NCI-H1105 treated with DMSO at 0.1 percent for 48 hours (cell line): ENCODE data around the gene GLT6D1.
"Not testable (repeated sequence)": the region's sequence is repeated elsewhere in the genome, so short reads cannot be mapped to it uniquely, and the experiment has no call there.

ENCODE experiments used
- DNase-seq: peaks from one replicate; lab custom pipeline; 2025; lab: John Stamatoyannopoulos, UW

The GLT6D1 gene

GRCh38 chr9:135664801-135665794, 25.8 kb upstream of the GLT6D1 start:
- no peak for DNase-seq

DNA sequence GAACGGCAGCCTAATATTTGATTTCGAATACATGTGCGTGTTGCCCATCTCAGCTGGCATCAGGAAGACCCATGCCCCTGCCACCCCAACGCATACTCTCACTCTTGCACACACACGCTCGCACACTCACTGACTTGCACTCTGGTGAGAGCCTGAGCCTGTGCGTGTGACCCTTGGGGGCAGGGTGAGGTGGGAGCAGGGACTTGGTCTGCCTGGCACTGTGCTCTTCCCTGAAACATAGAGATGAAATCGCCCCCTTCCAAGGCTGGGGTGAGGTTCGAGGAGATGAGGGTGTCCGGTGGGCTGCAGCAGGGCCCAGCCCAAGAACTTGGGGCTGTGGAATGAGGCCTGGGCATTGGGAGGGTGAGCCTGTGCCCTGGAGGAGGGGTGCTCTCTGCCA, 24.9 kb upstream of the GLT6D1 start:
- DNase-seq: no peak

GRCh38 chr9:135663857-135664256, 24.5 kb upstream of the GLT6D1 start:
- DNase-seq: no peak

DNA sequence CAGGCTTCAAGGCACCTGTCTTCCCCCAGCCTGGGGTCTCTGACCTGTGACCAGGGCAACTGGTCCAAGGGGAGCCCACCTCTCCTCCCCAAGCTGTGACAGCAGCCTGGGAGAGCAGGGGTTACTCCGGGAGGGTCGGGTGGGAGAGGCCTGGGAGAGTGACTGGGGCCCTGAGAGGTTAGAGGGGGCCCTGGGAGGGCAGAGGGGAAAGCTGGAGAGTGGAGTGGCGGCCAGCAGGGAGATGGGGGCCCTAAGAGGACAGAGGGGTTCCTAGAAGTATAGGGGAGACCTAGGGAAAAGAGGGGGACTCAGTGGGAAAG, 24.1 kb upstream of the GLT6D1 start:
- no peak for DNase-seq

DNA sequence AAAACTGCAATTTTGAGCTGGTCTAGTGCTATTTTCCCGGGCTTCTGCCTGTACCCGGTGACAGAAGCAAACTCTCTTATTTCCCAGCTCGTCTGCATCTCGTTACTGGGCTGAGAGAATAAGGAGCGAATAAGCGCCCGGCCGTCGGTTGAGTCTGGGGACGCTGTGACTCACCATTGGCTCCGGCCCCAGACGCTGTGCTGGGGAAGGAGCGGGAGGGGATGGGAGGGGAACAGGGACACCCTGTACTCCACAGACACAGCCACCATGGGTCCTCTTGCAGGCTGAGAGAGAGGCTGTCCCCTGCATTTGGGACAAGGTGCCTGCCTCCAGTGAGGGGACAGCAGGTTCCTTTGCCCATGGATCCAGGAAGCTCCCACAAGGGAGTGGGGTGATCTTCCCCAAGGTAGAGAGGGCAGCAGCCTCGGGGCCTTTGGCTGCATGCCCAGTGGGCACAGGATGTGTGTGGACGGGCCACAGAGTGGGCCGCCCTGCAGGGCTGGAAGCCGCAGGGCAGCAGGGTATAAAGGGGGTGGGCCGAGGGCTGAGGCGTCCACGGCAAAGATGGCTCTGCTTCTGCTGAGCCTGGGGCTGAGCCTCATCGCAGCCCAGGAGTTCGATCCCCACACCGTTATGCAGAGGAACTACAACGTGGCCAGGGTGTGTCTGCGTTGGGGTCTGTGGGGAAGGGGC, 23.6 kb upstream of the GLT6D1 start, which contains the start of gene LCN9:
Gene LCN9 (plus strand): TSS at position 552 of the 693 bp plus-strand sequence. CDS start 13 bp downstream, at position 565.
- DNase-seq: no peak

DNA sequence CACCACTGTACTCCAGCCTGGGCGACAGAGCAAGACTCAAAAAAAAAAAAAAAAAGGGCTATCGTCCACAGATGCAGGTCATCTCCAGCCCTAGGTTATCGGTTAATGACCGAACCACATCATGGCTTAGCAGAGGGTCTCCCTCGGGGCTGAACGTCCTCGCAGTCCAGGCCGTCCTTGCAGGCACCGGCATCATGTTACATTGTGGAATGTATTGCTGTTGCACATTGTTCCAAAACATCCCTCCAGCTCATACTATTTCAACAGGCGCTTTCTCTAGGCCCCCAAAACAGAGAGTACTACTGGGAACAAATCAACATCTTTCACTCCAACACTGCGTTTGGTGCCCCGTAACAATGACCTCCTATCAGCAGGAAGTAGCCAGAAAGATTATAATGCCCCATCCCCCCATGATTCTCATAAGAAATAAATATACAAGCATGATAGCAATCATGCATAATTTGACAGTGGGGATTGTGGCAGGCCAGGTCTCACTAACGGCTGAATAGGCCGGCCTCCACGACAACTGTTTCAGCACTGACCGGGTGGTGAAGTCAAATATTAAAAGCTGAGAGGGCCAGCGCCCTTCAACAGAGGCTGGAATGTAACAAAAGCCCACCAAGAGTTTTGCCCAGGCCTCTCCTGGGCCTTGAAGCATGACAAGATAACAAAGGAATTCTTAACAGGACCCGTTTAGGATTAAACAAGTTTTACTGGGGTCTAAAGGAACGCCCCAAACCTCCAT, 22.6 kb upstream of the GLT6D1 start:
- no peak for DNase-seq

DNA sequence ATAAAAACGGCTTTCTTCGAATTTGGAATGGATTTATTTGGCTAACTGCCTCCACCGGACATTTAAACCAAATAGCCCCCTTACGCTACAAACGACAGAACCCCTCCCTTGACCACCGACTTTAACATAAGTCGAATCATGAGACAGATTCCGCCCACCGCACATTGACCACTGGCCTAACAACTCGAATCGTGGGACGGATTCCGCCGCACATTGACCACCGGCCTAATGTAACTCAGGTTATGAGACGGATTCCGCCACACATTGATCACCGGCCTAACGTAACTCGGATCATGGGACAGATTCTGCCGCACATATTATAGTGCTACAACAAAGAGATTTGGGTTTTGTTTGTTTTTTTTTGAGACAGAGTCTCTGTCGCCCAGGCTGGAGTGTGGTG, 21.1 kb upstream of the GLT6D1 start:
- no peak for DNase-seq

- no peak for DNase-seq
These were observed 19.9 kb upstream of the GLT6D1 start for GRCh38 chr9:135659252-135659651.

- no peak for DNase-seq
These were observed 18.1 kb upstream of the GLT6D1 start for GRCh38 chr9:135657416-135657815.

GRCh38 chr9:135655317-135655716, 16.0 kb upstream of the GLT6D1 start:
- DNase-seq: no peak

DNA sequence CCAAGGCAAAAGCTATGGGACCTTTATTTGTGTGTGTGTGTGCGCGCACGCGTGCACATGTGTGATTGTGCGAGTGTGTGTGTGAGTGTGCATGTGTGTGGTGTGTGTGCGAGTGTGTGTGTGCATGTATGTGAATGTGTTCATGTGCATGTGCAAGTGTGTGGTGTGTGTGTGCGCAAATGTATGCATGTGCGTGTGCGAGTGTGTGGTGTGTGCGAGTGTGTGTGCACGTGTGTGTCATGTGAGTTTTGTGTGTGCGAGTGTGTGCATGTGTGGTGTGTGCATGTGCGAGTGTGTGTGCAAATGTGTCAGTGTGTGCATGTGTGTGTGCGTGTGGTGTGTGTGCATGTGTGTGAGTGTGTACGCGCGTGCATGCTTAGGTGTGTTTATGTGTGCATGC, 11.1 kb upstream of the GLT6D1 start:
- no peak for DNase-seq

DNA sequence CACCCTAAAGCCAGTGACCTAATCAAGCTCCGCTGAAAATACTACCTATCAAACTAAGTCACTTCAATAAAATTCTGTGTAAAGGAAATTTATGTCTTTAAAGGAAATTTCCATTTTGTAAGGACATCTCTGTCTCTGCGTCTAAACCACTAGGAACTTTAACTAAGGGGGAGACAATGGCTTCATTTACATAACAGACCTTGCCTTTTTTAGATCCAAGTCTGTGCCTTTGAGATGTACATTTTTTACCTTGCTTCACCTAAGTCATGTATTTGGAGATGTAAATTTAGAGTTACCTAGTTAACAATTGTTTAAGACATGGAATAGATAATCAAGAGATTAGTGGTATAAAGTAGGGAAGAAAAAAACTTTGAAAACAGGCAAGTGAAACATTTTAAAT, 10.2 kb upstream of the GLT6D1 start:
- no peak for DNase-seq

- DNase-seq: no peak
These were observed 9.4 kb upstream of the GLT6D1 start for GRCh38 chr9:135648494-135649410.

DNA sequence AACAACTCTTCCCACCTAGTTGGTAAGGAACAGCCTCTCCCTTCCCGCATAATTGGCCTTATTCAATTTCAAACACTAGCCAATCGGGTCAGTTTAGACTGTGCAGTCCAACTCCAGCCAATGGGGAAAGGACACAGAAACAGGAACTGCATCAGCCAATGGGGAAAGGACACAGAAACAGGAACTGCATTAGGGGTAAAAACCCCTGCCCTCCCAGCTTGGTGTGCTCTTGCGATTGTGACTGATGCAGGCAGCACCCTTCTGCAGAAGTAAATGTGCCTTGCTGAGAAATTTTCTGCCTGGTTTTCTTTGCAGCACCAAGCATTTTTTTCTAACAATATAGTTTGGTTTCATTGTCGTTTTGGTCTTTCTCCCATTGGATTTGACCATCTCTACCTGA, 8.5 kb upstream of the GLT6D1 start:
- DNase-seq: no peak

GRCh38 chr9:135644631-135645218, 5.4 kb upstream of the GLT6D1 start:
- peak; percentile 7 for DNase-seq

DNA sequence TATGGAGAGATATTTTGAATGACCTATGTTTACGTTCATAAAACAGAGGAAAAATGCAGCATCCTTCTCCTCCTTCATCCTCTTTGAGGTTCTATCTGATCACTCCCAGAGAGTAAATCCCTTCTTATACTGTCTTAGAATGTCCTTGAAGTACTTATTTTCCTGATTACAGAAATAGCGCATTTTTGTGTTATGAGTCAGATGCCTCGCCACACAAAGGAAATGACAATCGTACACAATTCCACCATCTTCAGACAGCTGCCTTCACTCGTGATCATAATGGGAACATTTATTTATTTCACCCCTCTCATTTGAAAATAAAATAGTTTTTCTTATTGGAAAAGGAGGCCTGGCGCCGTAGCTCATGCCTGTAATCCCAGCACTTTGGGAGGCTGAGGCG, 2.4 kb upstream of the GLT6D1 start:
- no peak for DNase-seq

DNA sequence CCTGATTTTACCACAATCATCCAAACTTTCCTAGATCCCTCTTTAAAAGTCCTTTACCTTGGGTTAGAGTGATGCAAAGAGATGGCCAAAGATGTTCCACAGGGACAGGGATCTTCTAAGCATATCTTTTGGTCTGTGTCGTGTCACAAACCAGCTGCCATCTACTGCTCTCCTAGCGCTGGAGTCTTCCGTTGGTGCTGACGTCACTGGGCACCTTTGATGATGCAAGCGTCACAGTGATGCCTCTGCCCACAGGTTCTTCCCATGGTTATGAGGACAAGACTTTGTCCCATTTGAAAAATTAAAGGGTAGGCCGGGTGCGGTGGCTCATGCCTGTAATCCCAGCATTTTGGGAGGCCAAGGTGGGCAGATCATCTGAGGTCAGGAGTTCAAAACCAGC, 1.7 kb upstream of the GLT6D1 start:
- no peak for DNase-seq

- DNase-seq: not testable (repeated sequence)
These were observed 2.3 kb downstream of the GLT6D1 start for GRCh38 chr9:135636930-135637530.

GRCh38 chr9:135632841-135633240, 6.5 kb downstream of the GLT6D1 start:
- DNase-seq: no peak

GRCh38 chr9:135624282-135624681, 15.1 kb downstream of the GLT6D1 start:
- DNase-seq: no peak
